Karpas-422 (cell line): ENCODE data around the gene DTD1. TPM values are rescaled to one million over a fixed set of nuclear protein-coding genes. Genes with fewer than 3 reads are reported as not detected.

Experiments
- DNase-seq: peaks from one replicate; pipeline ENCODE4 v3.0.0-alpha.2; 2015
- H2AFZ ChIP-seq: fragments of 200-600 bp; sonication (generic); 2 replicates; pipeline ENCODE4 v1.6.1; 2014; ENCODE audit warnings: antibody characterized with exemption, low read length, mixed read lengths
- H3K27ac ChIP-seq: fragments of 200-600 bp; sonication (generic); 2 replicates; pipeline ENCODE4 v1.5.1; 2014; ENCODE audit warnings: mild to moderate bottlenecking, low read length, moderate library complexity
- H3K27me3 ChIP-seq: fragments of 200-600 bp; sonication (generic); 2 replicates; pipeline ENCODE4 v1.6.1; 2014; ENCODE audit warnings: low read length, mixed read lengths
- H3K36me3 ChIP-seq: fragments of 200-600 bp; sonication (generic); 2 replicates; pipeline ENCODE4 v1.6.1; 2014; ENCODE audit warnings: low read length, mixed read lengths; ENCODE audit not compliant: insufficient read depth
- H3K4me1 ChIP-seq: fragments of 200-600 bp; sonication (generic); 2 replicates; pipeline ENCODE4 v1.6.1; 2014; ENCODE audit warnings: mild to moderate bottlenecking, low read length, mixed read lengths
- H3K4me2 ChIP-seq: fragments of 200-600 bp; sonication (generic); 2 replicates; pipeline ENCODE4 v1.6.1; 2014; ENCODE audit warnings: low read length, low read depth, mild to moderate bottlenecking; ENCODE audit not compliant: poor library complexity, severe bottlenecking
- H3K4me3 ChIP-seq: fragments of 200-600 bp; sonication (generic); 2 replicates; pipeline ENCODE4 v1.5.1; 2014; ENCODE audit warnings: mild to moderate bottlenecking, antibody characterized with exemption, low read length, mixed read lengths
- H3K79me2 ChIP-seq: fragments of 200-600 bp; sonication (generic); 2 replicates; pipeline ENCODE4 v1.6.1; 2014; ENCODE audit warnings: mild to moderate bottlenecking, low read length, mixed read lengths
- H3K9ac ChIP-seq: fragments of 200-600 bp; sonication (generic); 2 replicates; pipeline ENCODE4 v1.6.0; 2014; ENCODE audit warnings: low read length
- H3K9me2 ChIP-seq: fragments of 200-600 bp; sonication (generic), shearing (Covaris generic); replicated peaks from 2 replicates; pipeline ENCODE4 v1.6.0; 2014; ENCODE audit warnings: mild to moderate bottlenecking, low read length, moderate library complexity; ENCODE audit not compliant: insufficient read depth
- H3K9me3 ChIP-seq: fragments of 300-700, 200-600 bp; sonication (generic); 2 replicates; pipeline ENCODE4 v1.6.1; 2014; ENCODE audit warnings: low read length, mixed read lengths
- H4K20me1 ChIP-seq: fragments of 200-600 bp; sonication (generic); 2 replicates; pipeline ENCODE4 v1.6.1; 2014; ENCODE audit warnings: mild to moderate bottlenecking, antibody characterized with exemption, low read length, low read depth; ENCODE audit not compliant: insufficient read depth
- total RNA-seq: library from RNA; depleted of rRNA; stranded (reverse); fragments of >200 nt; shearing (Covaris generic); gene quantifications from 2 replicates; pipeline ENCODE4 v1.2.3, GENCODE V29; 2014; ENCODE audit warnings: low replicate concordance

DTD1 gene
- total RNA-seq, 1 experiment from 2014 or later, result 84.9 TPM

GRCh38 chr20:18796282-18796833 is 208.5 kb downstream of the DTD1 start:
- H4K20me1 ChIP-seq, result no peaks in the 10 kb centered on the region
- no peaks in the 10 kb centered on the region for H3K36me3 ChIP-seq
- H3K27me3 ChIP-seq, result no peaks in the 10 kb centered on the region
- no peak overlapping the region for H3K9ac ChIP-seq
- no peak overlapping the region for H3K4me3 ChIP-seq
- peaks cover 18% of the 10 kb centered on the region for H3K4me1 ChIP-seq
- H3K4me2 ChIP-seq, result no peak overlapping the region
- H2AFZ ChIP-seq, result no peak overlapping the region
- no peak for DNase-seq
- H3K9me2 ChIP-seq, result no peaks in the 10 kb centered on the region
- no peak overlapping the region for H3K27ac ChIP-seq
- no peaks in the 10 kb centered on the region for H3K9me3 ChIP-seq
- H3K79me2 ChIP-seq, result no peaks in the 10 kb centered on the region

GRCh38 chr20:18801516-18801915 is 213.7 kb downstream of the DTD1 start:
- no peaks in the 10 kb centered on the region for H3K27me3 ChIP-seq
- 0 out of 2 replicates have a peak overlapping the region, but pooled peaks have one; percentile 21 for H2AFZ ChIP-seq
- H3K9ac ChIP-seq, result no peak overlapping the region
- H3K79me2 ChIP-seq, result no peaks in the 10 kb centered on the region
- H3K36me3 ChIP-seq, result no peaks in the 10 kb centered on the region
- H3K27ac ChIP-seq, result peak overlapping the region; percentile 41; the same call in 1 of the 2 replicates
- no peak for DNase-seq
- H4K20me1 ChIP-seq, result no peaks in the 10 kb centered on the region
- H3K4me2 ChIP-seq, result peak overlapping the region; percentile 52
- H3K9me3 ChIP-seq, result no peaks in the 10 kb centered on the region
- H3K4me3 ChIP-seq, result peak overlapping the region; percentile 34; the same call in 1 of the 2 replicates
- no peaks in the 10 kb centered on the region for H3K9me2 ChIP-seq
- H3K4me1 ChIP-seq, result peaks cover 34% of the 10 kb centered on the region

- peak; percentile 83 for DNase-seq
- no peaks in the 10 kb centered on the region for H3K9me3 ChIP-seq
These were observed 214.3 kb downstream of the DTD1 start for GRCh38 chr20:18802012-18802634.

GRCh38 chr20:18805881-18806280 is 218.0 kb downstream of the DTD1 start:
- Histone ChIP-seq H3K27me3 (no peaks in the 10 kb centered on the region), H3K4me2 (no peak overlapping the region), H2AFZ (no peak overlapping the region), H3K27ac (no peak overlapping the region), H3K9ac (no peak overlapping the region), H3K36me3 (no peaks in the 10 kb centered on the region), H3K9me3 (no peaks in the 10 kb centered on the region), H3K4me1 (peaks cover 45% of the 10 kb centered on the region), H3K79me2 (no peaks in the 10 kb centered on the region), H4K20me1 (no peaks in the 10 kb centered on the region), H3K4me3 (no peak overlapping the region), H3K9me2 (no peaks in the 10 kb centered on the region)
- DNase-seq, result no peak

More at GRCh38 chr20:18802012-18802634, 214.3 kb downstream of the DTD1 start:
- Histone ChIP-seq H3K79me2 (no peaks in the 10 kb centered on the region), H4K20me1 (no peaks in the 10 kb centered on the region), H3K4me1 (peaks cover 34% of the 10 kb centered on the region), H3K4me2 (peak overlapping the region; percentile 52), H2AFZ (0 out of 2 replicates have a peak overlapping the region, but pooled peaks have one; percentile 21), H3K9ac (peak overlapping the region; percentile 32; the same call in 1 of the 2 replicates), H3K27ac (peak overlapping the region; percentile 41), H3K27me3 (no peaks in the 10 kb centered on the region), H3K9me2 (no peaks in the 10 kb centered on the region), H3K4me3 (peak overlapping the region; percentile 34), H3K36me3 (no peaks in the 10 kb centered on the region)

- H3K4me3 ChIP-seq, result no peak overlapping the region
- H3K27me3 ChIP-seq, result no peaks in the 10 kb centered on the region
- H2AFZ ChIP-seq, result 0 out of 2 replicates have a peak overlapping the region, but pooled peaks have one; percentile 10
- no peak overlapping the region for H3K27ac ChIP-seq
- no peaks in the 10 kb centered on the region for H3K9me2 ChIP-seq
- H3K36me3 ChIP-seq, result no peaks in the 10 kb centered on the region
- DNase-seq, result no peak
- H3K4me1 ChIP-seq, result peaks cover 25% of the 10 kb centered on the region
- H4K20me1 ChIP-seq, result no peaks in the 10 kb centered on the region
- no peak overlapping the region for H3K9ac ChIP-seq
- no peaks in the 10 kb centered on the region for H3K79me2 ChIP-seq
- H3K9me3 ChIP-seq, result no peaks in the 10 kb centered on the region
- no peak overlapping the region for H3K4me2 ChIP-seq
These were observed 220.9 kb downstream of the DTD1 start for GRCh38 chr20:18808712-18809111.

- H3K9ac ChIP-seq, result no peak overlapping the region
- no peak for DNase-seq
- H3K4me2 ChIP-seq, result no peak overlapping the region
- H3K79me2 ChIP-seq, result no peaks in the 10 kb centered on the region
- no peak overlapping the region for H2AFZ ChIP-seq
- no peaks in the 10 kb centered on the region for H3K36me3 ChIP-seq
- no peaks in the 10 kb centered on the region for H3K9me3 ChIP-seq
- no peaks in the 10 kb centered on the region for H3K9me2 ChIP-seq
- H3K27me3 ChIP-seq, result no peaks in the 10 kb centered on the region
- no peak overlapping the region for H3K27ac ChIP-seq
- H4K20me1 ChIP-seq, result no peaks in the 10 kb centered on the region
- H3K4me1 ChIP-seq, result peaks cover 12% of the 10 kb centered on the region
- no peak overlapping the region for H3K4me3 ChIP-seq
These were observed 223.3 kb downstream of the DTD1 start for GRCh38 chr20:18811186-18811585.

- Histone ChIP-seq H3K79me2 (no peaks in the 10 kb centered on the region), H3K9me2 (no peaks in the 10 kb centered on the region), H4K20me1 (no peaks in the 10 kb centered on the region), H3K9ac (no peak overlapping the region), H3K27ac (no peak overlapping the region), H3K36me3 (no peaks in the 10 kb centered on the region), H3K4me1 (peaks cover 11% of the 10 kb centered on the region), H3K4me3 (no peak overlapping the region), H3K4me2 (no peak overlapping the region), H2AFZ (no peak overlapping the region), H3K27me3 (no peaks in the 10 kb centered on the region), H3K9me3 (no peaks in the 10 kb centered on the region)
- DNase-seq, result no peak
These were observed 224.1 kb downstream of the DTD1 start for GRCh38 chr20:18811904-18812303.

GRCh38 chr20:18813483-18813882 is 225.6 kb downstream of the DTD1 start, which contains the start of gene SCP2D1:
SCP2D1 (plus strand) TSS chr20:18813783; CDS start chr20:18813816, 33 bp downstream.
- DNase-seq, result no peak
- no peaks in the 10 kb centered on the region for H3K36me3 ChIP-seq
- no peaks in the 10 kb centered on the region for H3K9me3 ChIP-seq
- no peak within 1 kb of the TSS for H3K4me2 ChIP-seq
- no peak within 1 kb of the TSS for H3K27ac ChIP-seq
- no peaks in the 10 kb centered on the region for H3K9me2 ChIP-seq
- peaks cover 8% of the 10 kb centered on the region for H3K4me1 ChIP-seq
- H4K20me1 ChIP-seq, result no peaks in the 10 kb centered on the region
- no peaks in the 10 kb centered on the region for H3K79me2 ChIP-seq
- no peak within 1 kb of the TSS for H2AFZ ChIP-seq
- H3K9ac ChIP-seq, result no peak within 1 kb of the TSS
- H3K27me3 ChIP-seq, result no peaks in the 10 kb centered on the region
- H3K4me3 ChIP-seq, result no peak within 1 kb of the TSS
